ENCODE results near the gene EID2. TPM values are rescaled to one million over a fixed set of nuclear protein-coding genes. Genes with fewer than 3 reads are reported as not detected.

Gene EID2
- total and polyA plus RNA-seq, 2 of the 8 experiments (the other 6 are each of a cell fraction or from before 2014, with no cell fraction given), result 7.8 to 29.6 TPM

DNA sequence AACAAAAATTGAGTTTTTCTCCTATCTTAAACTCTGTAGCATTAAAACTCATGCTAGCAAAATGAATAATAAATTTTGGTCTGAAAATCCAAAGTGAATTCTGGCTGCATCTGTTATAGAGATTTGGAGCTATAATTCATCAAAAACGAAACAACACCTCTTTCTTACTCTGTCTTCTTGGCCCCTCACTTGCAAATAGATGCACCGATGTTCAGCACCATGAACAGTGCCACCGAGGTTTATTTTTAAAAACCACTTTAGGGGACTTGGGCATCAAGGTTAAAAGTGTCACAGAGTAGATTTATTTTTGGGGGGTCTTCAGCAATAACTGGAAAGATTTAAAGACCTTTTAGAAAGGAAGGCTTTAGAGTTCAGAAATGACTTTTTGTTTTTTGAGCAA is 26.1 kb upstream of the EID2 start (continued):
- TF ChIP-seq, protein P1, sequence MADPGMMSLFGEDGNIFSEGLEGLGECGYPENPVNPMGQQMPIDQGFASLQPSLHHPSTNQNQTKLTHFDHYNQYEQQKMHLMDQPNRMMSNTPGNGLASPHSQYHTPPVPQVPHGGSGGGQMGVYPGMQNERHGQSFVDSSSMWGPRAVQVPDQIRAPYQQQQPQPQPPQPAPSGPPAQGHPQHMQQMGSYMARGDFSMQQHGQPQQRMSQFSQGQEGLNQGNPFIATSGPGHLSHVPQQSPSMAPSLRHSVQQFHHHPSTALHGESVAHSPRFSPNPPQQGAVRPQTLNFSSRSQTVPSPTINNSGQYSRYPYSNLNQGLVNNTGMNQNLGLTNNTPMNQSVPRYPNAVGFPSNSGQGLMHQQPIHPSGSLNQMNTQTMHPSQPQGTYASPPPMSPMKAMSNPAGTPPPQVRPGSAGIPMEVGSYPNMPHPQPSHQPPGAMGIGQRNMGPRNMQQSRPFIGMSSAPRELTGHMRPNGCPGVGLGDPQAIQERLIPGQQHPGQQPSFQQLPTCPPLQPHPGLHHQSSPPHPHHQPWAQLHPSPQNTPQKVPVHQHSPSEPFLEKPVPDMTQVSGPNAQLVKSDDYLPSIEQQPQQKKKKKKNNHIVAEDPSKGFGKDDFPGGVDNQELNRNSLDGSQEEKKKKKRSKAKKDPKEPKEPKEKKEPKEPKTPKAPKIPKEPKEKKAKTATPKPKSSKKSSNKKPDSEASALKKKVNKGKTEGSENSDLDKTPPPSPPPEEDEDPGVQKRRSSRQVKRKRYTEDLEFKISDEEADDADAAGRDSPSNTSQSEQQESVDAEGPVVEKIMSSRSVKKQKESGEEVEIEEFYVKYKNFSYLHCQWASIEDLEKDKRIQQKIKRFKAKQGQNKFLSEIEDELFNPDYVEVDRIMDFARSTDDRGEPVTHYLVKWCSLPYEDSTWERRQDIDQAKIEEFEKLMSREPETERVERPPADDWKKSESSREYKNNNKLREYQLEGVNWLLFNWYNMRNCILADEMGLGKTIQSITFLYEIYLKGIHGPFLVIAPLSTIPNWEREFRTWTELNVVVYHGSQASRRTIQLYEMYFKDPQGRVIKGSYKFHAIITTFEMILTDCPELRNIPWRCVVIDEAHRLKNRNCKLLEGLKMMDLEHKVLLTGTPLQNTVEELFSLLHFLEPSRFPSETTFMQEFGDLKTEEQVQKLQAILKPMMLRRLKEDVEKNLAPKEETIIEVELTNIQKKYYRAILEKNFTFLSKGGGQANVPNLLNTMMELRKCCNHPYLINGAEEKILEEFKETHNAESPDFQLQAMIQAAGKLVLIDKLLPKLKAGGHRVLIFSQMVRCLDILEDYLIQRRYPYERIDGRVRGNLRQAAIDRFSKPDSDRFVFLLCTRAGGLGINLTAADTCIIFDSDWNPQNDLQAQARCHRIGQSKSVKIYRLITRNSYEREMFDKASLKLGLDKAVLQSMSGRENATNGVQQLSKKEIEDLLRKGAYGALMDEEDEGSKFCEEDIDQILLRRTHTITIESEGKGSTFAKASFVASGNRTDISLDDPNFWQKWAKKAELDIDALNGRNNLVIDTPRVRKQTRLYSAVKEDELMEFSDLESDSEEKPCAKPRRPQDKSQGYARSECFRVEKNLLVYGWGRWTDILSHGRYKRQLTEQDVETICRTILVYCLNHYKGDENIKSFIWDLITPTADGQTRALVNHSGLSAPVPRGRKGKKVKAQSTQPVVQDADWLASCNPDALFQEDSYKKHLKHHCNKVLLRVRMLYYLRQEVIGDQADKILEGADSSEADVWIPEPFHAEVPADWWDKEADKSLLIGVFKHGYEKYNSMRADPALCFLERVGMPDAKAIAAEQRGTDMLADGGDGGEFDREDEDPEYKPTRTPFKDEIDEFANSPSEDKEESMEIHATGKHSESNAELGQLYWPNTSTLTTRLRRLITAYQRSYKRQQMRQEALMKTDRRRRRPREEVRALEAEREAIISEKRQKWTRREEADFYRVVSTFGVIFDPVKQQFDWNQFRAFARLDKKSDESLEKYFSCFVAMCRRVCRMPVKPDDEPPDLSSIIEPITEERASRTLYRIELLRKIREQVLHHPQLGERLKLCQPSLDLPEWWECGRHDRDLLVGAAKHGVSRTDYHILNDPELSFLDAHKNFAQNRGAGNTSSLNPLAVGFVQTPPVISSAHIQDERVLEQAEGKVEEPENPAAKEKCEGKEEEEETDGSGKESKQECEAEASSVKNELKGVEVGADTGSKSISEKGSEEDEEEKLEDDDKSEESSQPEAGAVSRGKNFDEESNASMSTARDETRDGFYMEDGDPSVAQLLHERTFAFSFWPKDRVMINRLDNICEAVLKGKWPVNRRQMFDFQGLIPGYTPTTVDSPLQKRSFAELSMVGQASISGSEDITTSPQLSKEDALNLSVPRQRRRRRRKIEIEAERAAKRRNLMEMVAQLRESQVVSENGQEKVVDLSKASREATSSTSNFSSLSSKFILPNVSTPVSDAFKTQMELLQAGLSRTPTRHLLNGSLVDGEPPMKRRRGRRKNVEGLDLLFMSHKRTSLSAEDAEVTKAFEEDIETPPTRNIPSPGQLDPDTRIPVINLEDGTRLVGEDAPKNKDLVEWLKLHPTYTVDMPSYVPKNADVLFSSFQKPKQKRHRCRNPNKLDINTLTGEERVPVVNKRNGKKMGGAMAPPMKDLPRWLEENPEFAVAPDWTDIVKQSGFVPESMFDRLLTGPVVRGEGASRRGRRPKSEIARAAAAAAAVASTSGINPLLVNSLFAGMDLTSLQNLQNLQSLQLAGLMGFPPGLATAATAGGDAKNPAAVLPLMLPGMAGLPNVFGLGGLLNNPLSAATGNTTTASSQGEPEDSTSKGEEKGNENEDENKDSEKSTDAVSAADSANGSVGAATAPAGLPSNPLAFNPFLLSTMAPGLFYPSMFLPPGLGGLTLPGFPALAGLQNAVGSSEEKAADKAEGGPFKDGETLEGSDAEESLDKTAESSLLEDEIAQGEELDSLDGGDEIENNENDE (IDR thresholded peaks at IDR 0.05; ENCODE audit: insufficient replicate concordance, low read length), result no peak
- TF ChIP-seq SIX5 (IDR thresholded peaks at IDR 0.05; ENCODE audit: low read depth, low read length) (no peak), RAD21 (IDR thresholded peaks at IDR 0.05 in 1 of 2, conservative IDR thresholded peaks at IDR 0.05 in 1 of 2; ENCODE audit: low read depth in 2 of 2, low read length in 2 of 2) (no peak), HDAC2 (IDR thresholded peaks at IDR 0.05; ENCODE audit: borderline replicate concordance in 1 of 2, low read depth in 2 of 2, low read length in 2 of 2) (no peak), SUZ12 (IDR thresholded peaks at IDR 0.05; ENCODE audit: low read length) (no peak)
